Measurements from ENCODE around the gene TMEM123.
A peak's percentile ranks its signal among the peaks of the same experiment; 100 is the strongest.

Gene TMEM123

DNA sequence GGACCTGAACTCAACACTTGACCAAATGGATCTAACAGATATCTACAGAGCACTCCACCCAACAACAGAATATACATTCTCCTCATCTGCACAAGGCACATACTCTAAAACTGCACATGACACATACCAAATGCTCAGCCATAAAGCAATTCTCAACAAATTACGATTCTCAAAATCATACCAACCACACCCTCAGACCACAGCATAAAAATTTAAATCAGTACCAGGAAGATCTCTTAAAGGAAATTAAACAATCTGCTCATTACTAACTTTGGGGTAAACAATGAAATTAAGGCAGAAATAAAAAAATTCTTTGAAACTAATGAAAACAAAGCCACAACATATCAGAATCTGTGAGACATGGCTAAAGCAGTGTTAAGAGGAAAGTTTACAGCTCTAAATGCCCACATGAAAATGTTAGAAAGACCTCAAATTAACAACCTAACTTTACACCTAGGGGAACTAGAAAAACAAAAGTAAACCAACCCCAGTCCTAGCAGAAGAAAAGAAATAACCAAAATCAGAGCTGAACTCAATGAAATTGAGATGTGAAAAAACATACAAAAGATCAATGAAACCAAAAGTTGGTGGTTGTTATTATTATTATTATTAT lies 37.2 kb downstream of the TMEM123 start:
- Histone ChIP-seq H3K4me2 (ENCODE audit: insufficient read depth, low read length) (no peak overlapping the region), H3K4me3 (ENCODE audit: low read depth in 1 of 2, low read length in 2 of 2) (no peak overlapping the region), H4K20me1 (ENCODE audit: insufficient read depth, low read length) (peaks cover 69% of the 10 kb centered on the region), H3K27ac (ENCODE audit: low read length) (no peak overlapping the region), H3K27me3 (ENCODE audit: insufficient read depth, low read length, poor library complexity) (no peaks in the 10 kb centered on the region), H3K4me1 (ENCODE audit: insufficient read depth, low read length) (peaks cover 8% of the 10 kb centered on the region), H3K79me2 (ENCODE audit: insufficient read depth, low read length) (peaks cover 98% of the 10 kb centered on the region), H2AFZ (ENCODE audit: low read depth, low read length) (no peak overlapping the region), H3K9me3 (ENCODE audit: insufficient read depth, low read length, severe bottlenecking) (no peaks in the 10 kb centered on the region), H3K36me3 (ENCODE audit: insufficient read depth, low read length) (peaks cover 14% of the 10 kb centered on the region), H3K9ac (ENCODE audit: low read depth, low read length) (no peak overlapping the region)
- no peak for DNase-seq
- no peak for TF ChIP-seq EZH2 (IDR thresholded peaks at IDR 0.05; ENCODE audit: borderline replicate concordance, low read depth, low read length, severe bottlenecking)
- TF ChIP-seq, protein P1, sequence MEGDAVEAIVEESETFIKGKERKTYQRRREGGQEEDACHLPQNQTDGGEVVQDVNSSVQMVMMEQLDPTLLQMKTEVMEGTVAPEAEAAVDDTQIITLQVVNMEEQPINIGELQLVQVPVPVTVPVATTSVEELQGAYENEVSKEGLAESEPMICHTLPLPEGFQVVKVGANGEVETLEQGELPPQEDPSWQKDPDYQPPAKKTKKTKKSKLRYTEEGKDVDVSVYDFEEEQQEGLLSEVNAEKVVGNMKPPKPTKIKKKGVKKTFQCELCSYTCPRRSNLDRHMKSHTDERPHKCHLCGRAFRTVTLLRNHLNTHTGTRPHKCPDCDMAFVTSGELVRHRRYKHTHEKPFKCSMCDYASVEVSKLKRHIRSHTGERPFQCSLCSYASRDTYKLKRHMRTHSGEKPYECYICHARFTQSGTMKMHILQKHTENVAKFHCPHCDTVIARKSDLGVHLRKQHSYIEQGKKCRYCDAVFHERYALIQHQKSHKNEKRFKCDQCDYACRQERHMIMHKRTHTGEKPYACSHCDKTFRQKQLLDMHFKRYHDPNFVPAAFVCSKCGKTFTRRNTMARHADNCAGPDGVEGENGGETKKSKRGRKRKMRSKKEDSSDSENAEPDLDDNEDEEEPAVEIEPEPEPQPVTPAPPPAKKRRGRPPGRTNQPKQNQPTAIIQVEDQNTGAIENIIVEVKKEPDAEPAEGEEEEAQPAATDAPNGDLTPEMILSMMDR (IDR thresholded peaks at IDR 0.05; ENCODE audit: borderline replicate concordance, extremely low read depth, low read length, poor library complexity, severe bottlenecking), result no peak
- ATAC-seq (ENCODE audit: insufficient read depth, low read depth), result no peak

- Histone ChIP-seq H3K9ac (ENCODE audit: low read depth, low read length) (no peak overlapping the region), H2AFZ (ENCODE audit: low read depth, low read length) (no peak overlapping the region), H3K4me2 (ENCODE audit: insufficient read depth, low read length) (no peak overlapping the region), H3K79me2 (ENCODE audit: insufficient read depth, low read length) (peaks cover 98% of the 10 kb centered on the region), H3K27ac (ENCODE audit: low read length) (no peak overlapping the region), H3K4me3 (ENCODE audit: low read depth in 1 of 2, low read length in 2 of 2) (no peak overlapping the region), H4K20me1 (ENCODE audit: insufficient read depth, low read length) (peaks cover 65% of the 10 kb centered on the region), H3K27me3 (ENCODE audit: insufficient read depth, low read length, poor library complexity) (no peaks in the 10 kb centered on the region), H3K9me3 (ENCODE audit: insufficient read depth, low read length, severe bottlenecking) (no peaks in the 10 kb centered on the region), H3K36me3 (ENCODE audit: insufficient read depth, low read length) (peaks cover 10% of the 10 kb centered on the region), H3K4me1 (ENCODE audit: insufficient read depth, low read length) (0 out of 2 replicates have a peak, but pooled peaks cover 6% of the 10 kb centered on the region)
- ATAC-seq (ENCODE audit: insufficient read depth, low read depth) (no peak), DNase-seq (no peak)
- TF ChIP-seq, protein P1 (IDR thresholded peaks at IDR 0.05; ENCODE audit: borderline replicate concordance, extremely low read depth, low read length, poor library complexity, severe bottlenecking), result no peak
- no peak for TF ChIP-seq EZH2 (IDR thresholded peaks at IDR 0.05; ENCODE audit: borderline replicate concordance, low read depth, low read length, severe bottlenecking)
Measured at GRCh38 chr11:102414559-102414958, 38.0 kb downstream of the TMEM123 start.

DNA sequence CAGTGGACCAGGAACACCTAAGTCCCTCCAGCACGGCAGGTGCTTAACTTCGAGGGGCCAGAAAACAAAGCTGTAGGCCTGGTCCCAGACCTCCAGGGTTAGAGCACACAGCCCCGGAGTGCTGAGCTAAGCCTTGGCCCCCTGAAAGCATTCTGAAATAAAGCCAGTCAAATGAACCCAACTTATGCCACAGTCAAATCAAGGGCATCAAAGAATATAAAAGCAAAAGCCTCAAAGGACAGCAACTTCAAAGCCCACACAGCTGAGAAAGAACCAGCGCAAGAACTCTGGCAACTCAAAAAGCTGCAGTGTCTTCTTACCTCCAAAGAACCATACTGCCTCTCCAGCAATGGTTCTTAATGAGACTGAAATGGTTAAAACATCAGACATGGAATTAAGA lies 39.1 kb downstream of the TMEM123 start:
- peak; percentile 67 for ATAC-seq (ENCODE audit: insufficient read depth, low read depth)
- H3K4me3 ChIP-seq (ENCODE audit: low read depth in 1 of 2, low read length in 2 of 2), result no peak overlapping the region
- peaks cover 56% of the 10 kb centered on the region for H4K20me1 ChIP-seq (ENCODE audit: insufficient read depth, low read length)
- no peaks in the 10 kb centered on the region for H3K27me3 ChIP-seq (ENCODE audit: insufficient read depth, low read length, poor library complexity)
- peaks cover 96% of the 10 kb centered on the region for H3K79me2 ChIP-seq (ENCODE audit: insufficient read depth, low read length)
- no peak overlapping the region for H2AFZ ChIP-seq (ENCODE audit: low read depth, low read length)
- TF ChIP-seq, protein P1 (IDR thresholded peaks at IDR 0.05; ENCODE audit: borderline replicate concordance, extremely low read depth, low read length, poor library complexity, severe bottlenecking), result no peak
- TF ChIP-seq EZH2 (IDR thresholded peaks at IDR 0.05; ENCODE audit: borderline replicate concordance, low read depth, low read length, severe bottlenecking), result no peak
- no peak overlapping the region for H3K9ac ChIP-seq (ENCODE audit: low read depth, low read length)
- no peak overlapping the region for H3K27ac ChIP-seq (ENCODE audit: low read length)
- H3K4me2 ChIP-seq (ENCODE audit: insufficient read depth, low read length), result no peak overlapping the region
- H3K36me3 ChIP-seq (ENCODE audit: insufficient read depth, low read length), result 0 out of 2 replicates have a peak, but pooled peaks cover 5% of the 10 kb centered on the region
- H3K4me1 ChIP-seq (ENCODE audit: insufficient read depth, low read length), result 0 out of 2 replicates have a peak, but pooled peaks cover 6% of the 10 kb centered on the region
- H3K9me3 ChIP-seq (ENCODE audit: insufficient read depth, low read length, severe bottlenecking), result no peaks in the 10 kb centered on the region
- DNase-seq, result no peak

Measured in DND-41 (cell line).